Activated naive CD8-positive, alpha-beta T cell (primary cell): ENCODE data around the gene GLIPR2.

Experiments
- H3K27ac Mint-ChIP-seq: one replicate; pipeline ENCODE4 v1.8.0; 2021; ENCODE audit warnings: mixed read lengths
- H3K27me3 Mint-ChIP-seq: one replicate; pipeline ENCODE4 v1.8.0; 2021; ENCODE audit warnings: mixed read lengths
- H3K36me3 Mint-ChIP-seq: one replicate; pipeline ENCODE4 v1.8.0; 2021; ENCODE audit warnings: mixed read lengths
- H3K4me1 Mint-ChIP-seq: one replicate; pipeline ENCODE4 v1.8.0; 2021; ENCODE audit warnings: low read depth, mixed read lengths
- H3K4me3 Mint-ChIP-seq: one replicate; pipeline ENCODE4 v1.8.0; 2021; ENCODE audit warnings: mild to moderate bottlenecking, mixed read lengths
- H3K9me3 Mint-ChIP-seq: one replicate; pipeline ENCODE4 v1.8.0; 2021; ENCODE audit warnings: low read depth, mixed read lengths

Gene GLIPR2

GRCh38 chr9:36134761-36135505, 1.6 kb upstream of the GLIPR2 start:
- Mint-ChIP-seq H3K4me1 (peaks cover 32% of the 10 kb centered on the region), H3K27me3 (no peaks in the 10 kb centered on the region), H3K36me3 (no peaks in the 10 kb centered on the region), H3K27ac (no peak overlapping the region), H3K4me3 (peak overlapping the region; percentile 79), H3K9me3 (no peaks in the 10 kb centered on the region)

GRCh38 chr9:36135741-36136271, 727 bp upstream of the GLIPR2 start:
- Mint-ChIP-seq H3K27ac (no peak overlapping the region), H3K4me1 (peaks cover 41% of the 10 kb centered on the region), H3K36me3 (no peaks in the 10 kb centered on the region), H3K9me3 (no peaks in the 10 kb centered on the region), H3K4me3 (peak overlapping the region; percentile 79), H3K27me3 (no peaks in the 10 kb centered on the region)

GRCh38 chr9:36136894-36137391, 410 bp downstream of the GLIPR2 start:
- Mint-ChIP-seq H3K27ac (peak overlapping the region; percentile 81), H3K36me3 (no peaks in the 10 kb centered on the region), H3K9me3 (no peaks in the 10 kb centered on the region), H3K27me3 (no peaks in the 10 kb centered on the region), H3K4me3 (peak overlapping the region; percentile 92), H3K4me1 (peaks cover 51% of the 10 kb centered on the region)

- H3K9me3 Mint-ChIP-seq: no peaks in the 10 kb centered on the region
- no peaks in the 10 kb centered on the region for H3K27me3 Mint-ChIP-seq
- H3K36me3 Mint-ChIP-seq: no peaks in the 10 kb centered on the region
- H3K27ac Mint-ChIP-seq: peak overlapping the region; percentile 81
- H3K4me1 Mint-ChIP-seq: peaks cover 57% of the 10 kb centered on the region
- peak overlapping the region; percentile 92 for H3K4me3 Mint-ChIP-seq
Observed at GRCh38 chr9:36137392-36138004, 965 bp downstream of the GLIPR2 start.

- H3K4me1 Mint-ChIP-seq: peaks cover 67% of the 10 kb centered on the region
- H3K4me3 Mint-ChIP-seq: peak overlapping the region; percentile 42
- H3K36me3 Mint-ChIP-seq: no peaks in the 10 kb centered on the region
- H3K27ac Mint-ChIP-seq: peak overlapping the region; percentile 16
- H3K27me3 Mint-ChIP-seq: no peaks in the 10 kb centered on the region
- H3K9me3 Mint-ChIP-seq: no peaks in the 10 kb centered on the region
Observed at GRCh38 chr9:36138496-36138895, 2.0 kb downstream of the GLIPR2 start.

GRCh38 chr9:36138901-36139300, 2.4 kb downstream of the GLIPR2 start:
- Mint-ChIP-seq H3K4me3 (peak overlapping the region; percentile 42), H3K27ac (peak overlapping the region; percentile 16), H3K9me3 (no peaks in the 10 kb centered on the region), H3K36me3 (no peaks in the 10 kb centered on the region), H3K27me3 (no peaks in the 10 kb centered on the region), H3K4me1 (peaks cover 71% of the 10 kb centered on the region)

- H3K4me3 Mint-ChIP-seq: peak overlapping the region; percentile 64
- peaks cover 2% of the 10 kb centered on the region for H3K36me3 Mint-ChIP-seq
- no peaks in the 10 kb centered on the region for H3K27me3 Mint-ChIP-seq
- H3K9me3 Mint-ChIP-seq: peaks cover 2% of the 10 kb centered on the region
- peak overlapping the region; percentile 55 for H3K27ac Mint-ChIP-seq
- peaks cover 85% of the 10 kb centered on the region for H3K4me1 Mint-ChIP-seq
Observed at GRCh38 chr9:36140086-36141084, 3.9 kb downstream of the GLIPR2 start.

GRCh38 chr9:36141288-36141687, 4.8 kb downstream of the GLIPR2 start:
- H3K36me3 Mint-ChIP-seq: peaks cover 11% of the 10 kb centered on the region
- no peak overlapping the region for H3K27ac Mint-ChIP-seq

GRCh38 chr9:36141761-36142160, 5.2 kb downstream of the GLIPR2 start:
- Mint-ChIP-seq H3K4me1 (peaks cover 95% of the 10 kb centered on the region), H3K27ac (peak overlapping the region; percentile 89), H3K27me3 (no peaks in the 10 kb centered on the region), H3K9me3 (peaks cover 13% of the 10 kb centered on the region), H3K4me3 (no peak overlapping the region), H3K36me3 (peaks cover 13% of the 10 kb centered on the region)

More at GRCh38 chr9:36141288-36141687, 4.8 kb downstream of the GLIPR2 start:
- H3K9me3 Mint-ChIP-seq: peaks cover 11% of the 10 kb centered on the region
- no peaks in the 10 kb centered on the region for H3K27me3 Mint-ChIP-seq
- peak overlapping the region; percentile 64 for H3K4me3 Mint-ChIP-seq
- peaks cover 93% of the 10 kb centered on the region for H3K4me1 Mint-ChIP-seq

- peaks cover 96% of the 10 kb centered on the region for H3K4me1 Mint-ChIP-seq
- H3K27ac Mint-ChIP-seq: peak overlapping the region; percentile 92
- H3K4me3 Mint-ChIP-seq: peak overlapping the region; percentile 75
- peaks cover 18% of the 10 kb centered on the region for H3K36me3 Mint-ChIP-seq
- no peaks in the 10 kb centered on the region for H3K27me3 Mint-ChIP-seq
- H3K9me3 Mint-ChIP-seq: peaks cover 13% of the 10 kb centered on the region
Observed at GRCh38 chr9:36142510-36143244, 6.1 kb downstream of the GLIPR2 start.

- Mint-ChIP-seq H3K27ac (peak overlapping the region; percentile 92), H3K4me3 (peak overlapping the region; percentile 75), H3K4me1 (peaks cover 96% of the 10 kb centered on the region), H3K27me3 (no peaks in the 10 kb centered on the region), H3K9me3 (peaks cover 13% of the 10 kb centered on the region), H3K36me3 (peaks cover 18% of the 10 kb centered on the region)
Observed at GRCh38 chr9:36143245-36143641, 6.7 kb downstream of the GLIPR2 start.

GRCh38 chr9:36144309-36145232, 8.0 kb downstream of the GLIPR2 start:
- peak overlapping the region; percentile 75 for H3K4me3 Mint-ChIP-seq
- H3K36me3 Mint-ChIP-seq: peaks cover 18% of the 10 kb centered on the region
- peak overlapping the region; percentile 92 for H3K27ac Mint-ChIP-seq
- H3K27me3 Mint-ChIP-seq: no peaks in the 10 kb centered on the region
- peaks cover 13% of the 10 kb centered on the region for H3K9me3 Mint-ChIP-seq
- peaks cover 93% of the 10 kb centered on the region for H3K4me1 Mint-ChIP-seq

- Mint-ChIP-seq H3K4me1 (peaks cover 93% of the 10 kb centered on the region), H3K36me3 (peaks cover 18% of the 10 kb centered on the region), H3K4me3 (peak overlapping the region; percentile 35), H3K27ac (peak overlapping the region; percentile 35), H3K9me3 (peaks cover 13% of the 10 kb centered on the region), H3K27me3 (no peaks in the 10 kb centered on the region)
Observed at GRCh38 chr9:36145970-36146369, 9.4 kb downstream of the GLIPR2 start.
